SK-N-SH (cell line): ENCODE data around the gene STEEP1. TPM values are rescaled to one million over a fixed set of nuclear protein-coding genes. Genes with fewer than 3 reads are reported as not detected.

Experiments
- CTCF ChIA-PET: fragments of 300-600, 350-600 bp; formaldehyde crosslinking; extraction: SDS; loops from one replicate; lab custom pipeline; 2021; lab: Yijun Ruan, JAX
- POLR2A ChIA-PET: fragments of 350-600 bp; sonication (Branson Sonifier 250); formaldehyde crosslinking; extraction: SDS; loops from one replicate; lab custom pipeline; 2020; ENCODE audit warnings: antibody characterized with exemption, inconsistent platforms; lab: Yijun Ruan, JAX
- DNase-seq: peaks from one replicate; pipeline ENCODE4 v3.0.0; 2012
- H2AFZ ChIP-seq: fragments of 200-600 bp; sonication (generic); 2 replicates; pipeline ENCODE4 v1.8.1; 2016; ENCODE audit warnings: antibody characterized with exemption, mild to moderate bottlenecking, low read depth
- H3F3A ChIP-seq: fragments of 200-600 bp; sonication (generic); replicated peaks from 2 replicates; pipeline ENCODE3; 2016; ENCODE audit warnings: antibody characterized with exemption, mild to moderate bottlenecking; ENCODE audit not compliant: insufficient read depth
- H3K27ac ChIP-seq, 2 experiments: fragments of 200-500 bp in 1 of 2; fragments of 200-600 bp in 1 of 2; sonication (Bioruptor generic) in 1 of 2; sonication (generic), shearing (Covaris generic) in 1 of 2; 2 replicates each; pipeline versions ENCODE4 v1.5.1 to v1.6.1; 2014 to 2016; ENCODE audit warnings: low read depth in 2 of 2, inconsistent platforms in 1 of 2, low read length in 1 of 2, mild to moderate bottlenecking in 1 of 2, mixed read lengths in 1 of 2
- H3K27me3 ChIP-seq: fragments of 200-600 bp; sonication (generic), shearing (Covaris generic); 2 replicates; pipeline ENCODE4 v1.6.1; 2016; ENCODE audit warnings: mixed run types; ENCODE audit not compliant: insufficient read depth
- H3K36me3 ChIP-seq, 2 experiments: fragments of 200-500 bp in 1 of 2; fragments of 200-600 bp in 1 of 2; sonication (Bioruptor generic) in 1 of 2; sonication (generic) in 1 of 2; replicated peaks in 1 of 2; 2 replicates each; pipeline versions ENCODE3 to v1.5.1; 2014 to 2016; ENCODE audit warnings: low read length in 1 of 2, mild to moderate bottlenecking in 1 of 2; ENCODE audit not compliant: insufficient read depth in 2 of 2, control insufficient read depth in 1 of 2
- H3K4me1 ChIP-seq, 2 experiments: fragments of 200-500 bp in 1 of 2; fragments of 200-600 bp in 1 of 2; sonication (Bioruptor generic) in 1 of 2; sonication (generic), shearing (Covaris generic) in 1 of 2; 2 replicates each; pipeline versions ENCODE4 v1.5.1 to v1.6.1; 2014 to 2016; ENCODE audit warnings: low read depth in 1 of 2, low read length in 1 of 2, mixed run types in 1 of 2; ENCODE audit not compliant: insufficient read depth in 2 of 2, control insufficient read depth in 1 of 2
- H3K4me2 ChIP-seq: fragments of 200-600 bp; sonication (generic), shearing (Covaris generic); 2 replicates; pipeline ENCODE4 v1.6.1; 2017; ENCODE audit warnings: mixed run types
- H3K4me3 ChIP-seq, 2 experiments: fragments of 200-500 bp in 1 of 2; fragments of 200-600 bp in 1 of 2; sonication (Bioruptor generic) in 1 of 2; sonication (generic), shearing (Covaris generic) in 1 of 2; 2 replicates each; pipeline versions ENCODE4 v1.5.1 to v1.8.1; 2014 to 2016; ENCODE audit warnings: low read depth in 2 of 2, inconsistent platforms in 1 of 2, low read length in 1 of 2, mild to moderate bottlenecking in 1 of 2, mixed read lengths in 1 of 2, moderate library complexity in 1 of 2
- H3K79me2 ChIP-seq: fragments of 200-600 bp; sonication (generic); 2 replicates; pipeline ENCODE4 v1.8.1; 2017; ENCODE audit warnings: mild to moderate bottlenecking; ENCODE audit not compliant: insufficient read depth
- H3K9ac ChIP-seq: fragments of 200-600 bp; sonication (generic); 2 replicates; pipeline ENCODE4 v1.6.1; 2017; ENCODE audit warnings: mixed run types
- H3K9me2 ChIP-seq: fragments of 200-600 bp; sonication (generic); 2 replicates; pipeline ENCODE4 v1.6.1; 2017; ENCODE audit warnings: mixed run types
- H3K9me3 ChIP-seq: fragments of 200-600 bp; sonication (generic); 2 replicates; pipeline ENCODE4 v1.6.1; 2017; ENCODE audit warnings: mixed run types, mild to moderate bottlenecking, moderate library complexity
- H4K20me1 ChIP-seq: fragments of 200-600 bp; sonication (generic); 2 replicates; pipeline ENCODE4 v1.6.1; 2017; ENCODE audit warnings: mild to moderate bottlenecking, mixed run types; ENCODE audit not compliant: insufficient read depth
- CTCF ChIP-seq: fragments of 200-600 bp; sonication (generic); IDR thresholded peaks from 2 replicates; pipeline ENCODE4 v1.6.1; 2017; ENCODE audit warnings: antibody characterized with exemption, mild to moderate bottlenecking, moderate library complexity
- FOSL2 ChIP-seq: IDR thresholded peaks from 2 replicates; pipeline ENCODE4 v1.4.0; 2012; ENCODE audit warnings: low read depth, mild to moderate bottlenecking, moderate library complexity, borderline replicate concordance
- JUND ChIP-seq: IDR thresholded peaks from 2 replicates; pipeline ENCODE4 v1.4.0; 2012
- NFIC ChIP-seq: IDR thresholded peaks from 2 replicates; pipeline ENCODE4 v1.4.0; 2012; ENCODE audit warnings: borderline replicate concordance
- PBX3 ChIP-seq: IDR thresholded peaks from 2 replicates; pipeline ENCODE4; 2012
- RCOR1 ChIP-seq: fragments of 150-350 bp; IDR thresholded peaks from 2 replicates; pipeline ENCODE4 v1.6.1; 2017; ENCODE audit warnings: antibody characterized with exemption, low read length
- REST ChIP-seq: IDR thresholded peaks from 2 replicates; pipeline ENCODE4 v1.6.1; 2012; ENCODE audit warnings: mild to moderate bottlenecking, low read depth, low read length, moderate library complexity
- RFX5 ChIP-seq: IDR thresholded peaks from 2 replicates; pipeline ENCODE4 v1.6.1; 2012; ENCODE audit warnings: mild to moderate bottlenecking, improper control_type of control experiment, low read length
- TAF1 ChIP-seq: IDR thresholded peaks from 2 replicates; pipeline ENCODE4 v1.6.1; 2012; ENCODE audit warnings: low read depth, mild to moderate bottlenecking, low read length, moderate library complexity, borderline replicate concordance
- WGBS: methylation state at CpG from one replicate; pipeline ENCODE4 v1.1.6; 2017; ENCODE audit warnings: low lambda C conversion rate; 5-methylcytosine and 5-hydroxymethylcytosine counted together
- polyA plus RNA-seq, 3 experiments: library from polyadenylated mRNA; depleted of rRNA; stranded (reverse); fragments of >200 nt; gene quantifications; 2 replicates each; pipeline ENCODE4 v1.2.3, GENCODE V29; 2012

STEEP1 gene
- polyA plus RNA-seq, 1 of the 3 experiments (the other 2 are of a cell fraction) = 19.2 TPM

- Histone ChIP-seq H4K20me1 (no peaks in the 10 kb centered on the region), H3K4me1 (no peaks in the 10 kb centered on the region), H3K36me3 (peaks cover 4 to 14% of the 10 kb centered on the region in 2 experiments), H3K27me3 (no peaks in the 10 kb centered on the region), H3K9ac (no peak overlapping the region), H3K4me3 (no peak overlapping the region), H3K4me2 (no peak overlapping the region), H3K27ac (peak overlapping the region in 1 of 2 experiments; percentile 16; a peak in 1 of 4 replicates), H3F3A (no peaks in the 10 kb centered on the region), H3K9me2 (no peaks in the 10 kb centered on the region), H3K9me3 (no peaks in the 10 kb centered on the region), H3K79me2 (peaks cover 4% of the 10 kb centered on the region; the same call in 1 of the 2 replicates), H2AFZ (no peak overlapping the region)
- ChIA-PET CTCF (interaction anchor here (1.6 kb wide), 1 partner anchor 29 kb away, joined by 5 read pairs; no protein-coding TSS in a partner anchor), POLR2A (no interaction called here)
- WGBS = 76% methylated on average over 4 of the region's 4 CpGs
- TF ChIP-seq RFX5 (no peak), PBX3 (0 out of 2 replicates have a peak, but pooled peaks have one; percentile 16), FOSL2 (0 out of 2 replicates have a peak, but pooled peaks have one; percentile 30), JUND (peak; percentile 36), NFIC (no peak)
- no peak for DNase-seq
These were observed 24.0 kb downstream of the STEEP1 start for GRCh38 chrX:119541188-119541587.

- DNase-seq = no peak
- peak; percentile 35 for TF ChIP-seq CTCF
- TF ChIP-seq REST = no peak
- no peak for TF ChIP-seq RCOR1
- no peak for TF ChIP-seq TAF1
- H3F3A ChIP-seq = no peaks in the 10 kb centered on the region
- no peaks in the 10 kb centered on the region for H3K79me2 ChIP-seq
- H2AFZ ChIP-seq = no peak overlapping the region
- no peak overlapping the region for H3K27ac ChIP-seq
- H3K9me2 ChIP-seq = no peaks in the 10 kb centered on the region
- no peaks in the 10 kb centered on the region for H3K9me3 ChIP-seq
- no peaks in the 10 kb centered on the region for H3K4me1 ChIP-seq
- WGBS = 49% methylated on average over 2 of the region's 2 CpGs
- ChIA-PET POLR2A (no interaction called here), CTCF (interaction anchor here (1.6 kb wide), 1 partner anchor 27 kb away, joined by 5 read pairs; no protein-coding TSS in a partner anchor)
- no peak overlapping the region for H3K4me2 ChIP-seq
- H3K27me3 ChIP-seq = no peaks in the 10 kb centered on the region
- no peak overlapping the region for H3K4me3 ChIP-seq
- no peaks in the 10 kb centered on the region for H4K20me1 ChIP-seq
- no peak overlapping the region for H3K9ac ChIP-seq
- H3K36me3 ChIP-seq = peaks cover 4 to 19% of the 10 kb centered on the region in 2 experiments
These were observed 25.3 kb downstream of the STEEP1 start for GRCh38 chrX:119539872-119540271.
